ENCODE results near the gene FOXP1. TPM values are rescaled to one million over a fixed set of nuclear protein-coding genes. Genes with fewer than 3 reads are reported as not detected.

FOXP1 gene
- total RNA-seq, 2 donors from 2014 or later = 42.1 to 50.0 TPM

DNA sequence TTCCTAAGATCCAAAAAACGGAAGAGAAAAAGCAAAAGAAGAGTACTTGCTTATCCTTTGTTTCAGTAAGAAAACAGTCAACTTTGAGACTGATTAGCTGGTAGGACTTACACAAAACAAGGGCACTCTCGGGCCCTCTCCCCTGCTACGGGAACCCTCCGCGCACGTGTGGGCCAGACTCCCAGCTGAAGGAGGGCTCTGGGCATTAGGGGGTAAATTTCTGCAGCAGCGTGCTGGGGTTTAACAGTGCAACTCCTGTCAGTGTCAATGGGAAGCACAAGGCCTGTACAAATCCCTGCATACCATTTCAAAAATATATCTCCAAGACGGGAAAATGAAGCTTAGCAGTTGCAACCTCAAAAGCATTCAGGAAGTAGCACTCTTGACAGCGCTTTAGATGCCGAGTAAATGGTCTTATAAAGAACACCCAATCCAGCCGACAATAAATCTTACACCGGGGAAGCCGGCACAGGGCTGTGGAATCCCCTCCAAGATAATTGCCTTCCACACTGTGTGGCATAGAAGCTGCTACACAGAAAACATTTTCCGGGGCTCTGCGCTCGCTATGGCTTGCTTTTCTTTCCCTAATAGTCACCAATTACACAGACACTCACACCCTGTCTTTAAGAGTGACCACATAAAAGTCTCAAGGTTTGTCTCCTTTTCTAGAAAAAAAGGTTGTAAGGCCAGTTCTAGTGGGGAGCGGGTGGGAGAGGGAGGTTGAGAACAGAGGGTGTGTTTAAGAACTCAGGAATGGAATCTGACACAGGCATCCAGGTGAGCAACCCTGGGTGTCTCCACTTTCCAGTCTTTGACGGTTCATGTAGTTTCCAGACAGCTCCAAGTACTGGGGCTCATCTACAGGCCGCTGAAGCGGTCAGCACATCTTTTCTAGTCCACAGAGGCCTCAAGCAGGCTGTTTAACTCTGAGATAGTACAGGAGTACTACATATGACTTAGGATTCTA lies 512.7 kb downstream of the FOXP1 start:
- DNase-seq = no peak
- intact Hi-C loops (cut with DNase I) = loop anchor here in 1 of 2 donors (10.0 kb wide), 2 partner anchors 134 to 516 kb away; no protein-coding TSS in a partner anchor
- ATAC-seq = peak in 1 of 2 donors; percentile 17

DNA sequence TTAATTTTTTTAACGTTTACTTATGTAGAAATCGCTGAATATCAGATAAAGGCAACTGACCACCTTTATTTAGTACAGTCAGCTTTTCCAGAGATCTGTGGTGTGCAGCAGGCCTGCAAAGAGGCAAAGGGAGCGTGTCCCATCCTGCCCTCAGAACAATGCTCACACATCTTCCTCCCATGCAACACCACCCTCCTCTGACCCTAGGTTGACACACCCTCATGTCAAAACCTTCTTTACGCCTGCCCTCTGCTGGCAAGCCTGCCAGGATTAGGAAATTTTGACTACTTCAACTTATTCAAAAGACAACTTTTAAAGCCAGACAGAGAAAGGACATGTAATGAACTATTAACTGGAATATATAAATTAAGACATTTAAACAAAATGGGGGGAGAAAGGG lies 513.7 kb downstream of the FOXP1 start:
- intact Hi-C loops (cut with DNase I) = loop anchor here in 1 of 2 donors (5.0 to 10.0 kb wide), 6 partner anchors 62 to 515 kb away; partner anchors contain the start of gene FOXP1
- DNase-seq (peak; percentile 78), ATAC-seq (peak; percentile 35 to 58)

DNA sequence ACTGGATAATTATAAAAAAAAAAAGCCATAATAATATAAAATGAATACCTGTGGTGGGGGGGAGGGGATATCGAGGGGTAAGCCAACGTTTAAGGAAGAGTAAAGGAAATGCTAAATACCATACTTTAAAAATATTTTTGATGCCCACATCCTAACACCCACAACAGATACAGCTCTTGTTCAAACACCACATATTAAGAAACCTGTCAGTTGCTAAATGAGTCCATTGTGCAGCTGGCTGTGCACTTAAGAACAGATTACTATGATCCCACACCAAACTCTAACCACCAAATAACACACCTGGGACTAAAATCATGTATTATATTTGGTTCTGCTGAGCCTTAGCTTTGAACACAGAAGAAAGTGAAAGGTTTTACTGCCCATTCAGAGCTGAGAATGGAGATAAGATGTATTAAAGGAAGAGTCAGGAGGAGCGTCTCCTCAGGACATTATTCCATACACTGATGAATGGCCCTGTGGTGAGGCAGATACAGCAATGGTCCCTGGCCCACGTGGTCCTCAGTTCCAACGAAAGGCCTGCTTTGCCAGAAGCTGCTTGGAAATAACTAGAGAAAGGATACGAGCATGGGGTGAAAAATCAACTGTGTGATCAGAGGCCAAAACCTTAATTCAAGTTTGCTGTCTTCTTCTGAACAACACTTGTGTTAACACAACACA lies 515.4 kb downstream of the FOXP1 start:
- no peak for DNase-seq
- intact Hi-C loops (cut with DNase I) = loop anchor here in 1 of 2 donors (5.0 to 10.0 kb wide), 4 partner anchors 61 to 517 kb away; partner anchors contain the start of gene FOXP1
- no peak for ATAC-seq

DNA sequence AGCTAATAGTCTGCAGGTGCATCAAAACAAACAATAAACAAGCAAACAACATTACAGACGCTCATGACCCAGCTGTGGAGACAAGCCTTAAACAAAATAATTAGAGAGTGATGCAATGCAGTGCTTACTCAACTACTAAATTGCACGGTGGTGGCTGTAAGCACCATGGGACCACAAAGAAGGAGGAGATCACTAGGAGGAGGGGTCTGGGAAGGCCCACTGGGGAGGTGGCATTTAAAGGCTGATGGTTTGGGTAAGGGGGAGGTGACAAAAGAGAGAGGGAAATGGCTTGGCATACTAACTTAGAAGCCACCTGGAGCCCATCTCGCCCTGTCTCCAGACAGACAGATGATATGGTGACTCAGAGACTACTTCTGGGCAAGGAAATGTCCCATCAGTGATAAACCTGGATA lies 516.7 kb downstream of the FOXP1 start:
- intact Hi-C loops (cut with DNase I) = loop anchor here in 1 of 2 donors (5.0 to 10.0 kb wide), 4 partner anchors 60 to 518 kb away; partner anchors contain the start of gene FOXP1
- peak in 1 of 2 donors; percentile 17 for ATAC-seq
- no peak for DNase-seq

DNA sequence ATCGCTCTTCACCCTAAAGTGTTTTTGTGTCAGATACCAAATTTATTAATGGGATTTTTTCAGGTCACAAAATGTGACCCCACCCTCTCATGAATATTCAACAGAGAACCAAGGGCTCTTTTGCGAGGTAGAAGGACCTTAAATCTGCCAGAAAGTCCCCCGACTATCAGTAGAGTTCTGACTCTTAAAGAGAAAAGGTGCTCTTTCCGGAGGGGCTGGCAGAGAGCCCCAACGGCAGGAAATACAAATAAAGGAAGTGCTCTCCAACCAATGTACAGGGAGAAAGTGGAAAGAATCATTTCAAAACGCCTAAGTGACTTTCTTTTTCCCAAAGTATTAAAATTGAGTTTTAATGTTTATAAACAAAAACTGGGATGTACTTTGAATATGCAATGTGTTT lies 517.2 kb downstream of the FOXP1 start:
- intact Hi-C loops (cut with DNase I) = loop anchor here in 1 of 2 donors (5.0 to 10.0 kb wide), 4 partner anchors 59 to 518 kb away; partner anchors contain the start of gene FOXP1
- ATAC-seq (no peak), DNase-seq (no peak)

DNA sequence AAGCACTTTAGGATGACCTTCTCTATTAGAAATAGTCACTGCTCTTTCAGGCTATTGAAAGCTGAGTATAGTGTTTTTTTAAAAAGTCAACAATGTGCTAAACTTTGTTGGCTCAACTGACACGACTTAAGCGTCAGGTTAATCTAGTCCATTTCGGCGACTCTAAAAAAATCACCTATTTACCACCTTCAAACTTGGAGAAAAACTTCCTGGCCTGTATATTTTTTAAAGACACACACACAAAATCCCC lies 517.8 kb downstream of the FOXP1 start:
- intact Hi-C loops (cut with DNase I) = loop anchor here in 1 of 2 donors (5.0 to 10.0 kb wide), 4 partner anchors 58 to 519 kb away; partner anchors contain the start of gene FOXP1

DNA sequence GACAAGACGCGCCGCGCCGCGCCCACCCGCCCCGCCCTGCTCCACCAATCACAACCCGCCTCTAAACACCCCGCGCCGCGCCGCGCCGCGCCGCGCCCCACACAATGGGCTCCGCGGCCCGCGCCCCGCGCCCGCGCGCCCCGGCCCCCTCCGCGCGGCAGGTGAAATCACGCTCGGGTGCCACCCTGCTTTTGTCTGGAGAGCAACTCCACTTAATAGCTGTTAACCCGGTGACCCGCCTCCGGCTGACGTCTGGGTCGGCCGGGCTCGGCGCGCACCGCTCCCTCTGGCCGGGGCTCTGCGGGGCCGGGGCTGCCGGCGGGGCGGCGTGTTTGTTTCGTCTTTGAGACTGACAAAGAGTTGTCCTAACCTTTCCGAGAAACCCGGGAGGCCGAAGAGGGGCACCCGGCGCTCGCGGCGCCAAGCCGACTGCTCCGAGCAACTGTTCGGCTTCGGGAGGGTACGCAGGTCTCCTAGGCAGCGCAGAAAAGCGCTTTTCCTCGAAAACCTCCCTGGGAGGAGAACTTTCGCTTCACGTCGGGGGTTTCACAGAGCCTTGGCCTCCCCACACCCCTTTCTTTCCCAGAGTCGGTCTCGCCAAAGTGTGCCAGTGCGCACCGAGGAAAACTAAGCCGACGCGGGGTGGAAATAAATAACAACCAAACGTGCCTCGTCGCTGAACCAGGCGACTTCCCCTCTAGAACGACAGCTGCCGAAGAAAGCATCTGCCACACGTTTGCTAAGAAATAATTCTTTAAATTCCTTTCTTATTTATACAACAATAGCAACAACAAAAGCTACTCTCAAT lies 518.4 kb downstream of the FOXP1 start:
- intact Hi-C loops (cut with DNase I) = loop anchor here in 1 of 2 donors (5.0 to 10.0 kb wide), 5 partner anchors 58 to 520 kb away; partner anchors contain the start of gene FOXP1
- ATAC-seq = peak; percentile 50 to 51
- peak; percentile 67 for DNase-seq

More for the DNA sequence above, 517.8 kb downstream of the FOXP1 start:
- no peak for ATAC-seq
- no peak for DNase-seq

DNA sequence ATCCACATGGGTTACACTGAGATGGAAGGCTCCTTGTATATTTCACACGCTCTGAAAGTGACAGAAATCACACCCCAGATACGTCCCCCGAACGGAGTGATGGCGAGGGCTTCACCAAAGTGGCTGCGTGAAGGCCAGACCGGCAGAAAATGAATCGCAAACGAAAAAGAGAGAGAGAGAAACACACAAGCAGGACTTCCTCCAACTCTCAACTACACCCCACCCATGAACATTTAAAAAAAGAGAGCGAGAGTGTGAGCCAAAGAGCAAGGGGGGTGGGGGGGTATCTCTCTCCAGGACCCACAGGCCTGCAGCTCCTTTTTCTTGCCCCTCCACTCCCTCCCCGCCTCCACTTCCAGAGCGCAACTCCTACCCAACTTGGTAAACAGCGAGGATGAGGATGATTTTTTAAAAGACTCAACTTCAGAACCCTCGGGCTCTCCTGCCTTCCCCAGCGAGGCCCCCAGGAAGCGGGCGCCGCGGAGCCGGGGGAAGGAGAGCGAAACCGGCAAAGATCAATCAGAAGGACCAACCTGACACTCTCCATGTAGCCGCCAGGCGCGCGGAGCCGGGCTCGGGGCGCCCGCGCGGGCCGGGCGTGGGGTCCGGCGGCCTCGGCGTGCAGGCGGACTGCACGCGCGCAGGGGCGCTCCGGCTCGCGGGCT lies 519.1 kb downstream of the FOXP1 start:
- peak; percentile 60 to 62 for ATAC-seq
- intact Hi-C loops (cut with DNase I) = loop anchor here in 1 of 2 donors (5.0 to 10.0 kb wide), 4 partner anchors 63 to 520 kb away; partner anchors contain the start of gene FOXP1
- DNase-seq = no peak

DNA sequence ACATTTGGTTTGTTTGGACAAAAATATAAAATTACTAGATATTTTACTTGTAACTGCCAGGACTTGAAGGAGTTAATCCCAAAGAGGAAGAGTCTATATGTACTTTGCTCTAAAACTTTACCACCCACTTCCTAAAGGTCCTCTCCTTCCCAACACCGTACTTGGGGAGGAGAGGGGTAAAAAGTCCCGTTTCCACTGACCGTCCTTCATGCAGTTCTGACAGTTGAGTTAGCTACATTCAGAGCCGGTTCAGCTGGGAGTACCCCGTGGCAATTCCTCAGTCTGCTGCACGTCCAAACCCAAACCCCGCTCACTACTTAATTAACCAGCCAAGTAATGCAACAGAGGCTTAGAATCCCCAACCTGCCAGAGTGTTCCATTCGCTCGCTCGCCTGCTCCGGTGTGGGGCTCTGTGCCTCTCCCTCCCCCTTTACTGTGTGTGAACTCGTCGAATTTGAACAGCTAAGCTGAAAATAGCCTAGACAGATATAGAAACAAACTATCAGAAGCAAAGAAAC lies 519.7 kb downstream of the FOXP1 start:
- intact Hi-C loops (cut with DNase I) = loop anchor here in 1 of 2 donors (5.0 to 10.0 kb wide), 4 partner anchors 63 to 521 kb away; partner anchors contain the start of gene FOXP1
- ATAC-seq (peak; percentile 34 to 42), DNase-seq (no peak)

DNA sequence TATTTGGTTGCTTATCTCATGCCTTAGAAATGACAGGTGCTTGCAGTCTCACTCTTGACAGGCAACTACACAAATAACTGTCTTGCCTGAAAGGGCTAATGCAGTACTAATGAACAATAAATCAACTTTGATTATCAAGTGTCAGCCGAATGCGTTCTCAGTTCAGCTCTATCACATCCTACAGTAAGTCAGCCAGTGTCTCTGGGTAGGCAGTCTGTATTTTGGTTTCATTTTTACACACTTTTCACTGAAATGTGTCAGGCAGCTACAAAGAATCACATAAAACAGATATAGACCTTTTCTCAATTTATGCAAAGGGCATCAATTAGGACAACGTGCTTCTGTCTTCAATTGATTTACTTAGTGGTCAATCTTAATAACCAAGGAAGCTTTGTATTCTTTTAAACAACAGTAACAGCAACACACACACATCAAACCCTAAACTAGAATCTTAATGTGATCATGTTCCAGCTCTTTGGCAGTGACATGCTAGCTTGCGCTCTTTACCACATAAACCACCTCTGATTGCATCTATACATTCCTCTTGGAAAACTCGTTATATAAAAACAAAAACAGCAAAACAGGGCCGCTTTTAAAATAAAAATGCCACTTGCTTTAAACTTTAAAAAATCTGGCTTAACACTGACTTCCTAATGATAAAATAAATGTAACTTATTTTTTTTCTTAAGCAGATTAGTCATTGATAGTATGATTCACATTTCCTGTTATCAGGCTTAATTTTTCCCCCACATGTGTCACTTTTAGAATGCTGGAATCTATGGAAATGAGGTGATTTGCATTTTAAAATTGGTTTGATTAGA lies 520.4 kb downstream of the FOXP1 start:
- intact Hi-C loops (cut with DNase I) = loop anchor here in 1 of 2 donors (5.0 to 10.0 kb wide), 4 partner anchors 64 to 522 kb away; partner anchors contain the start of gene FOXP1
- ATAC-seq = peak in 1 of 2 donors; percentile 4

DNA sequence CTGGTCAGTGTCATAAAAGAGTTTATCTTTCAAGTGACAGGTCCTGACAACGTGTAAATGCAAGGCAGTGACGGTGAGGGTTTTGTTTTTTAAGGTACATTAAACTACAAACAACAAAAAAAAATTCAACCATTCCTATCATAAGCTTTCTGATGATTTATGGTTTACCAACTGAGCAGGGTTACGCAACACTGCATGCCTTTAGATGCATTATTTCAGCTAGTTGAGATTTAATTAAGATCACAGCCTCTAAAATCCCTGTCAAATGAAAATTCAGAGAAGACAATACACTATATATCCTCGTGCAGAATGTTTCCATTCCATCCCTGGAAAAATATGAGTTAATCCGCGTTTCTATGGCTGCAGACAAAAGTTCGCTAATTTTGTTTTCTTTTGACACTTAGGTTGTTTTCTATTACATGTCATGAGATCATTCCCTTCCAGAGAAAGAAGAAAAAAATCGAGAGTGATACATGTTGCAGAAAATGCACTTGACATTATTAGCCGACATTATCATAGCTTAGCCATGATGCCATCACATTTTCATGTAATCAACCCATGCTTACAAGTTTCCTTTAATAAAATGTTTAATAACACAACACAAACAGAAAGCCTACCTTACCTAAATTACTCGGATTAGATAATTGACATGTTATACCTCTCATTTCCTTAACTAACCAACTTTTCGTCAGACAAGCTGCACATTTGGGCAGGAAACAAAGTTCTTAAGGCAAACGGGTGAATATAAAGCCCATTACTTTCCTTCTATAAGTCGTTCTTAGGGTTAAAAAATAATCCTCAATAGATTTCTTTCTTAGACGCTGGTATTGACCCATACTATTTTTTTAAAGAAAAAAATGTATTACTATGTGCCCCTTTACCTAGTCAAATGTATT lies 521.2 kb downstream of the FOXP1 start:
- intact Hi-C loops (cut with DNase I) = loop anchor here in 1 of 2 donors (5.0 to 10.0 kb wide), 4 partner anchors 65 to 523 kb away; partner anchors contain the start of gene FOXP1
- no peak for ATAC-seq
- DNase-seq = no peak

More for the DNA sequence above, 520.4 kb downstream of the FOXP1 start:
- DNase-seq = no peak

DNA sequence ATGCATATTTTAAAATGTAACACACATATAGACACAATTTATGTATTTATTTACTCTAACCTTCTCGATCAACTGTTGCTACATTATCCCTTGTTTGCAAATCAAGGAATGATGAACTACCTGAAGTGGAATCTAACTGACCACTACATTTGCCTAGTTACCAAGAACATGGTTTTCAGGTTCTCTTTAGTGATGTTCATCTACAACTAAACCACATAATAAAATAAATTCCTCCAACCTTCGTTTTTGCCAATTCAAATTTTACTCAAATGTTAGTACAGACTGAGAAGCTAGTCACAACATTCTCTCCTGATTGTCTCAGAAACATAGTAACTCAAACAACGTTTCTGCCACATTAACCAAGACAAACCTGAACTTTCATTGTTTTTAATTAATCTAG lies 521.9 kb downstream of the FOXP1 start:
- DNase-seq = no peak
- ATAC-seq = no peak
- intact Hi-C loops (cut with DNase I) = loop anchor here in 1 of 2 donors (5.0 to 10.0 kb wide), 4 partner anchors 66 to 523 kb away; partner anchors contain the start of gene FOXP1

DNA sequence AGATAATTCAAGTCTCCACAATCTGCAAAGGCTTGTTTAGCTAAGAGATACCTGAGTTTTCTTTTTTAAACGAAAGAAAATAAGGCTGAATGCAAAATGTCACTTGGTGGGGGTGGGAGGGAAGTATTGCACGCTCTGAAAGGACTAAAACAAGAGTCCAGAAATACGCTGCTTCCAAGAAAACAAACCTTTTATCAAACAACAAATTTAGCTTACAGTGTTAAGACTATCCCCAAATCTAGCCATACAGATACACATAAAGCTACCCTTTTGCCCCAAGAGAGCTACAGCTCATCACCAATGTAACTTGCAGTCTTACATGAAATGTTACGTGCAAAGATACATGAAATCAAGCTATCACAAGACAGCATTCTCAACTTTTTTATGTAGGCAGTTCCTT lies 522.5 kb downstream of the FOXP1 start:
- ATAC-seq (no peak), DNase-seq (no peak)
- intact Hi-C loops (cut with DNase I) = loop anchor here in 1 of 2 donors (5.0 to 10.0 kb wide), 4 partner anchors 66 to 524 kb away; partner anchors contain the start of gene FOXP1

DNA sequence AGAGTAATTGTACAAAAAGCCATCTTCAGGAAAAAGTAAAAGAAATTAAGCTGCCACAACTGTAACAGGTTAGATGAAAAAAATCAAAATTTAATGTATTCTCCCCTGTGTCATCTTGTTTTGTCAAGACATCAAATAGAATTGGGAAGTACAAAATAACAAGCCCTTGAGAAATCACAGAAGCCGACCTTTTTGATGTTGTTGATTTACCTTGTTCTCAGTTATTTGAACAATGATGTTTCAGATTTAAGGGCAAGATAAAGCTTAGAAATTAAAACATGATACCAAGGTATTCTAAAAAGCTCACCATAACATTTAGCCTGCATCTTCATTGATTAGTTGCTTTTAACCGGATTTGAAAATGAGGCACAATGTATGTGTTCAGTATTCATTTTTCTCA lies 523.0 kb downstream of the FOXP1 start:
- intact Hi-C loops (cut with DNase I) = loop anchor here in 1 of 2 donors (5.0 to 10.0 kb wide), 4 partner anchors 67 to 524 kb away; partner anchors contain the start of gene FOXP1
- ATAC-seq (no peak), DNase-seq (no peak)

DNA sequence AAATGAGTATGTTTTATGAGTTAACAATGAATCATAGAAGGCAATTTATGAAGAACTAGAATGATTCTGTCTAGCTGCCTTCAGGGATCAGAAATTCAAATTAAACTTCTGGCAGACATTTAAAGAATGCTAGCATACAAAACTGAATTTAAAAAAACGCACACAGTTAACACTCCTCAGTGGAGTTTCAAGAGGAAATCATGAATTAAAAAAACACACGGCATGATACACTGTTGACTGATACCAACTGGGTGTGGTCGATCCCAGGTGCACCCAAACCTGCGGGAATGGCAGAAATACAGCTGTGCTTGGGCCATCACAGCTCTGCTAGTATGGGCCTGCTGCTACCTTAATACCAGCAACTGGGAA lies 526.0 kb downstream of the FOXP1 start:
- intact Hi-C loops (cut with DNase I) = no loop called here
- DNase-seq = no peak
- no peak for ATAC-seq

DNA sequence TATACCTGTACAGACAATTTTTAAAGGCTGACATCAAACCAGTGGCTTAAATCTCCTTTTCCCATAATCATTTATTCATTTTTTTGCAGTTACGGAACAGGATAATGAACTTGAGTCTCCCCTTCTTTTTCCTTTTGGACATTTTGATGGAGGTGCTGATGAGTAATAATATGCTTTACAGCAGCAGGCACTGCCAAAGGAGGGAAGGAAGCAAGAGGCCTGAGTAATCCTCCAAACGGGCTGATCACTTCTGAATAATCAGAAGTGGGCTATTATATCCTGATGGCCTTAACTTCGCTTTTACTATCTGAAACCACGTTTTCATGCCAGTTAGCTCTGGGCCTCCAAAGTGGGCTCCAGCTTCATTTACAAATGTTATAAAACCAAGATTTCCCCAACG lies 527.2 kb downstream of the FOXP1 start:
- intact Hi-C loops (cut with DNase I) = no loop called here
- ATAC-seq (peak in 1 of 2 donors; percentile 82), DNase-seq (no peak)

All from left cardiac atrium (tissue), 4 donors.